ENCODE results near the gene COL13A1. TPM values are rescaled to one million over a fixed set of nuclear protein-coding genes. Genes with fewer than 3 reads are reported as not detected.

Gene COL13A1
- total RNA-seq, 1 experiment from 2014 or later = 3.6 TPM

GRCh38 chr10:69846293-69846921 is 44.7 kb downstream of the COL13A1 start:
- H3K27me3 Mint-ChIP-seq (ENCODE audit: low read depth) = no peaks in the 10 kb centered on the region; the same call in 1 of the 2 replicates
- no peak overlapping the region; a peak in 1 of 7 replicates for H3K27ac Mint-ChIP-seq

More at GRCh38 chr10:69846293-69846921, 44.7 kb downstream of the COL13A1 start:
- no peak for DNase-seq
- H3K27ac ChIP-seq (ENCODE audit: insufficient read length, low read depth, low read length) = no peak overlapping the region
- no peak overlapping the region for H2BK5ac ChIP-seq (ENCODE audit: insufficient read length, low read length)
- H4K20me1 ChIP-seq (ENCODE audit: control insufficient read depth, insufficient read depth, insufficient read length) = no peaks in the 10 kb centered on the region
- H3K23ac ChIP-seq (ENCODE audit: insufficient read length, low read depth, low read length) = no peak overlapping the region
- no peak overlapping the region for H2BK12ac ChIP-seq (ENCODE audit: insufficient read length, low read depth, low read length)
- Mint-ChIP-seq H3K4me3 (no peak overlapping the region), H3K36me3 (ENCODE audit: insufficient read depth in 1 of 3, low read depth in 3 of 3) (no peaks in the 10 kb centered on the region), H3K4me1 (peaks cover 66 to 68% of the 10 kb centered on the region in 2 experiments), H3K9me3 (no peaks in the 10 kb centered on the region)
- H3K56ac ChIP-seq (ENCODE audit: insufficient read length, low read depth, low read length) = no peak overlapping the region
- WGBS (ENCODE audit: extremely low coverage, insufficient read length, low lambda C conversion rate) = no CpG with 5 or more reads among the region's 14 CpGs
- H2AFZ ChIP-seq (ENCODE audit: low read length) = no peak overlapping the region
- H3K4ac ChIP-seq (ENCODE audit: low read depth, low read length) = no peak overlapping the region
- H3K23me2 ChIP-seq (ENCODE audit: insufficient read length, low read depth, low read length, poor library complexity, severe bottlenecking) = no peaks in the 10 kb centered on the region
- H4K91ac ChIP-seq (ENCODE audit: insufficient read length, low read depth, low read length) = no peak overlapping the region
- H3K79me1 ChIP-seq (ENCODE audit: insufficient read depth, low read depth, low read length, poor library complexity, severe bottlenecking) = no peaks in the 10 kb centered on the region
- peaks cover 29% of the 10 kb centered on the region for H3K4me1 ChIP-seq (ENCODE audit: insufficient read depth, low read length)
- H3K27me3 ChIP-seq (ENCODE audit: insufficient read depth, low read length) = no peaks in the 10 kb centered on the region
- no peak overlapping the region for H4K8ac ChIP-seq (replicated peaks; ENCODE audit: insufficient read length, low read depth, low read length)
- no peak overlapping the region for H3K18ac ChIP-seq (ENCODE audit: insufficient read length, low read depth, low read length)
- no peak overlapping the region for H2BK20ac ChIP-seq (ENCODE audit: low read depth, low read length, poor library complexity, severe bottlenecking)
- no peaks in the 10 kb centered on the region for H3K79me2 ChIP-seq (ENCODE audit: insufficient read depth, low read length)
- no peak overlapping the region for H3K9ac ChIP-seq (ENCODE audit: extremely low read depth, insufficient read length, low read length)
- no peak overlapping the region for H3T11ph ChIP-seq (ENCODE audit: low read length)
- H2BK120ac ChIP-seq (ENCODE audit: low read depth, low read length, poor library complexity, severe bottlenecking) = no peak overlapping the region
- H3K9me3 ChIP-seq (ENCODE audit: control insufficient read depth, low read depth, low read length) = no peaks in the 10 kb centered on the region
- 0 out of 2 replicates have a peak overlapping the region, but pooled peaks have one; percentile 14 for H2BK15ac ChIP-seq (ENCODE audit: low read depth, low read length)
- no peak overlapping the region; the same call in 1 of the 2 replicates for H3K14ac ChIP-seq (ENCODE audit: insufficient read depth, low read length)
- H2AK5ac ChIP-seq (ENCODE audit: insufficient read length, low read length) = no peak overlapping the region
- no peak overlapping the region for H3K4me2 ChIP-seq (ENCODE audit: insufficient read depth, insufficient read length, low read length)
- no peak overlapping the region for H4K5ac ChIP-seq (ENCODE audit: insufficient read length, low read depth, low read length)
- TF ChIP-seq CTCF (conservative IDR thresholded peaks at IDR 0.05) = no peak

Measured in H9 (cell line).